HFF-Myc (cell line): Measurements from ENCODE around the gene CMIP.

ENCODE experiments used
- DNase-seq: peaks from one replicate; pipeline ENCODE4 v3.0.0-alpha.2; 2011; ENCODE audit warnings: low read depth; ENCODE audit errors: extremely low read depth
- H3K4me3 ChIP-seq: replicated peaks from 2 replicates; pipeline ENCODE4 v1.5.1; 2011; ENCODE audit warnings: low read depth, mild to moderate bottlenecking, control low read depth, low read length
- CTCF ChIP-seq: IDR thresholded peaks from 2 replicates; pipeline ENCODE4 v1.5.1; 2012; ENCODE audit warnings: mild to moderate bottlenecking, low read depth, low read length, control low read depth; ENCODE audit errors: missing control alignments

Gene CMIP

GRCh38 chr16:81700071-81700779, 255.6 kb downstream of the CMIP start:
- no peak for DNase-seq
- no peak for TF ChIP-seq CTCF
- H3K4me3 ChIP-seq = no peak overlapping the region

GRCh38 chr16:81700780-81701165, 256.2 kb downstream of the CMIP start:
- no peak for TF ChIP-seq CTCF
- no peak overlapping the region for H3K4me3 ChIP-seq
- DNase-seq = no peak

DNA sequence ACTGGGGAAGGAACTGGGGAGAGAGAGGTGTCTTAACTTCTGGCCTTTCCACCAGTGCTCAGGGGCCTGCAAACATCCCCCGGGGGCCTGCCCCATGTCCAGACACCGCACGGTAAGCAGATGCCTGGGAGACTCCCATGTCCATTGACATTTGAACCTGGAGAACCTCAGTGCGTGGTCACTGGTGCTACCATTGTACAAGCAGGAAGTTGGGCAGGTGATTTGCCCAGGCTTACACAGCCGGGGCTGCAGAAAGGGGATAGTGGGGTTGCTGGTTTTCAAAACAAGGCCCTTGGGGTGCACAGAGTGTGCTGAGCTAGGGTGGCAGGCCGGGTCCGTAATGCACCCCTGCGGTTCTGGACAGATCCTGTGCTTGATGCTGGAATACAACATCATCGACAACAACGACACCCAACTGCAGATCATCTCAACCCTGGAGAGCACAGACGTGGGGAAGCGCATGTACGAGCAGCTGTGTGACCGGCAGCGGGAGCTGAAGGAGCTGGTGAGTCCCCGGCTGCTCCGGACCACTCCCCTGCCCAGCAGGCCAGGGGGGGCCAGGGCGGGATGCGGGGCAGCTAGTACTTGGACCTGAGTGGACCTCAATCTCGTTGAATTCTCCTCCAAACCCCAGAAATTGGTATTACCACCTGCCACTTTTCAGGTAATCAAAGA, 256.8 kb downstream of the CMIP start:
- no peak for TF ChIP-seq CTCF
- DNase-seq = no peak

DNA sequence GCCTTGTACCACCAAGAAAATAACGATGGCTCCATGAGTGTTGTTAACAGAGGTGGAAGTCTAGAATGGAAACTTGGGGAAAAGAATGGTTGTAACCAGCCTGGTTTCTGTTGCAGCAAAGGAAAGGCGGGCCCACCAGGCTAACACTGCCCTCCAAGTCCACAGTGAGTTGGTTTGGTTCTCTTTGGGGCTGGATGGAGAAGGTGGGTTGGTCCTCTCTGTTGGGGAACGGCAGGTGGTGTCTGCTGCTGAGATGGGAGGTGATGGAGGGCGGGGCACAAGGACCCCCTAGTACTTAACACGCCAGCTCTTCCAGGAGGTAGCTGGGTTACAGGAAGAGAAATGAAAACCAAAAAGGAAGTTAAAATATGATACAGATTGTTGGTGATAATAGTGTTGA, 257.9 kb downstream of the CMIP start:
- TF ChIP-seq CTCF = no peak
- H3K4me3 ChIP-seq = no peak overlapping the region
- DNase-seq = no peak

More for the DNA sequence above, 256.8 kb downstream of the CMIP start:
- H3K4me3 ChIP-seq = no peak overlapping the region

- no peak overlapping the region for H3K4me3 ChIP-seq
- TF ChIP-seq CTCF = no peak
- DNase-seq = peak; percentile 45
Observed at GRCh38 chr16:81703177-81704155, 258.9 kb downstream of the CMIP start.

DNA sequence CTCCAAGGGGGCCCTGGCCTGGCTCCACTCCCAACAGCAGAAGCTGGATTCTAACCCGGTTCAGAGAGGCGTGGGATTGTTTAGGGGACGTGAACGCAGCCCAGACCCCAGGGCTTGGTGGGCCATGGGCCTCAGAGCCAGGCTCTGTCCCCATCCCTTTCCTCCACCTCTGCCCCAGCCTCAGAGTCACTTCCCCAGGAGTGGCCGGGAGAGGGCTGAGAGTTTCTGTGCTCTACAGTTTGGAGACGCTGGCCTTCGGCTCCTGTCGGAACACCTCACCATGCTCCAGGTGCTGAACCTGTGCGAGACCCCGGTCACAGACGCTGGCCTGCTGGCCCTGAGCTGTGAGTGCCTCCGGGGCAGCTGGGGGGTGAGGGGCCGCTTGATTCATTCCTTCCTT, 260.7 kb downstream of the CMIP start:
- no peak overlapping the region for H3K4me3 ChIP-seq
- TF ChIP-seq CTCF = no peak
- no peak for DNase-seq
